Rectal smooth muscle tissue (tissue), 1 donor: ENCODE measurements around the gene SLF2.
"Not testable (repeated sequence)": the region's sequence is repeated elsewhere in the genome, so short reads cannot be mapped to it uniquely, and the experiment has no call there.

Source experiments
- H3K27ac ChIP-seq: one replicate; pipeline ENCODE4 v1.7.0; 2013; ENCODE audit warnings: low read depth, low read length, inconsistent platforms
- H3K27me3 ChIP-seq: one replicate; pipeline ENCODE4 v1.7.0; 2013; ENCODE audit warnings: low read length; ENCODE audit not compliant: control insufficient read depth, insufficient read depth
- H3K36me3 ChIP-seq: one replicate; pipeline ENCODE4 v1.7.0; 2013; ENCODE audit warnings: low read length; ENCODE audit not compliant: control insufficient read depth, insufficient read depth
- H3K4me1 ChIP-seq: one replicate; pipeline ENCODE4 v1.7.0; 2013; ENCODE audit warnings: low read length; ENCODE audit not compliant: control insufficient read depth, insufficient read depth
- H3K4me3 ChIP-seq: one replicate; pipeline ENCODE4 v1.7.0; 2013; ENCODE audit warnings: low read length
- H3K9ac ChIP-seq: one replicate; pipeline ENCODE4 v1.7.0; 2013; ENCODE audit warnings: low read length

The SLF2 gene

GRCh38 chr10:100883312-100883821 lies 29.4 kb upstream of the SLF2 start:
- no peak overlapping the region for H3K9ac ChIP-seq
- no peak overlapping the region for H3K4me3 ChIP-seq
- H3K27ac ChIP-seq: no peak overlapping the region
- no peaks in the 10 kb centered on the region for H3K27me3 ChIP-seq
- no peaks in the 10 kb centered on the region for H3K36me3 ChIP-seq
- H3K4me1 ChIP-seq: peaks cover 3% of the 10 kb centered on the region

GRCh38 chr10:100885611-100886010 lies 27.2 kb upstream of the SLF2 start:
- H3K27me3 ChIP-seq, H3K36me3 ChIP-seq, H3K4me1 ChIP-seq, H3K27ac ChIP-seq, H3K4me3 ChIP-seq, H3K9ac ChIP-seq: not testable (repeated sequence)

DNA sequence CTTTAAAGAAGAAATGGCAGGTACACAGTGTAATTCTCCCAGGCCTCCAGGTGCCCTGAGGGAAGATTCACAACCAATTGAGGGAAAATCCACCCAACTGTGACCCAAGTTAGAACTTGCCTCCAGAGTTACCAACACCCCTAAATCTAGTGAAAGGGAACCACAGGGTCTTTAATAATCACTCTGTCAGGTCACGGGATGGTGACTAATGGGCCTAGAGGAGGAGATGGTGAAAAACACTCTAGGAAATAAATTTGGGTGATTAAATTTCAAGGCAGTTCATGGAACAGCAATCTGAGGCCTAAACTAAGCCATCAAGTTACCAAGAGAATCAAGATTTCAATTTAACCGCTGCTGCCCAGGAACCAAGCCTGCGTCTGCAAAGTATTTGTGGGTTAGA lies 26.7 kb upstream of the SLF2 start:
- no peak overlapping the region for H3K4me3 ChIP-seq
- peaks cover 3% of the 10 kb centered on the region for H3K4me1 ChIP-seq
- peaks cover 2% of the 10 kb centered on the region for H3K27me3 ChIP-seq
- H3K27ac ChIP-seq: no peak overlapping the region
- H3K36me3 ChIP-seq: no peaks in the 10 kb centered on the region
- H3K9ac ChIP-seq: no peak overlapping the region

DNA sequence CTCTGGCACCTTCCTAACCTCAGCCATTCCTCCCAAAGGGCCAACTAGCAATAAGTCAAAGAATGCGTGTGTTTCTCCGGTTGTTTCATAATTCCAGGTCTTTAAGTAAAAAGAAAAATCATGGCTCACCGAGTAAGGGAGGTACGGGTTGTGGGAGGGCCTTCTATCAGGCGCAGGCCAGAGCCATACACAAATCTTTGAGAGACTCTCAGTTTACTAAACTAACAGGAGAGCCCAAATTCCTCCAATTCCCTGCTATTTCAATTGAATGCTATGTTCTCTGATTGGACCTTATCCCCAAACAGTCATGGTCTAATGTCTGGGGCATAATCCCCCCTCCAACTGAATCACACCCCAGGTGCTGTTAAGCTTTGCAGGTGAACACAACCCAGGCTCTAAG lies 26.2 kb upstream of the SLF2 start:
- peaks cover 3% of the 10 kb centered on the region for H3K4me1 ChIP-seq
- H3K36me3 ChIP-seq: no peaks in the 10 kb centered on the region
- H3K4me3 ChIP-seq: no peak overlapping the region
- no peak overlapping the region for H3K9ac ChIP-seq
- no peak overlapping the region for H3K27ac ChIP-seq
- peaks cover 2% of the 10 kb centered on the region for H3K27me3 ChIP-seq

DNA sequence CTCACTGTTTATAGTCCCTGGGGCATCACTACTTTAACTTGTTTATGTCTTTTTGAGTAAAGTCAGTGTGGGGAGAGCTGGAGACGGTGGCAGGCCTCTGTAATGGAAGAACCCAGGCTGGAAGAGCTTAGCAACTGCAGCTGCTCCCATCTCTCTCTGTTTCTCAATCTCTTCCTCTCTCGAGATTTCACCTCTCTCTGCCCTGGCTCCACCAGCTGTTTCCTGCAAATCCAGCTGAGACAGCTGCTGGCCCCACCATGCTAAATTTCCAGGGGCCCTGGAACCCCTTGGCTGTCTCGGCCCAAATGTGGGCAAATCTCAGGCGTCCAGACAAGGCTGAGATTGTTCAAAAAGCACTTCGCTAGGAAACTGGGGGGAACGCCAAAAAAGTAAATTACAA lies 25.8 kb upstream of the SLF2 start:
- no peak overlapping the region for H3K4me3 ChIP-seq
- no peaks in the 10 kb centered on the region for H3K36me3 ChIP-seq
- no peak overlapping the region for H3K27ac ChIP-seq
- peaks cover 3% of the 10 kb centered on the region for H3K4me1 ChIP-seq
- H3K27me3 ChIP-seq: peaks cover 2% of the 10 kb centered on the region
- H3K9ac ChIP-seq: no peak overlapping the region

- Histone ChIP-seq H3K4me1 (peaks cover 3% of the 10 kb centered on the region), H3K36me3 (no peaks in the 10 kb centered on the region), H3K4me3 (no peak overlapping the region), H3K27me3 (peaks cover 4% of the 10 kb centered on the region), H3K27ac (no peak overlapping the region), H3K9ac (no peak overlapping the region)
Observed at GRCh38 chr10:100887761-100888296, 24.9 kb upstream of the SLF2 start.

- H3K36me3 ChIP-seq: no peaks in the 10 kb centered on the region
- no peak overlapping the region for H3K4me3 ChIP-seq
- no peak overlapping the region for H3K9ac ChIP-seq
- peaks cover 3% of the 10 kb centered on the region for H3K4me1 ChIP-seq
- H3K27me3 ChIP-seq: peaks cover 4% of the 10 kb centered on the region
- H3K27ac ChIP-seq: no peak overlapping the region
Observed at GRCh38 chr10:100888957-100889356, 23.8 kb upstream of the SLF2 start.

DNA sequence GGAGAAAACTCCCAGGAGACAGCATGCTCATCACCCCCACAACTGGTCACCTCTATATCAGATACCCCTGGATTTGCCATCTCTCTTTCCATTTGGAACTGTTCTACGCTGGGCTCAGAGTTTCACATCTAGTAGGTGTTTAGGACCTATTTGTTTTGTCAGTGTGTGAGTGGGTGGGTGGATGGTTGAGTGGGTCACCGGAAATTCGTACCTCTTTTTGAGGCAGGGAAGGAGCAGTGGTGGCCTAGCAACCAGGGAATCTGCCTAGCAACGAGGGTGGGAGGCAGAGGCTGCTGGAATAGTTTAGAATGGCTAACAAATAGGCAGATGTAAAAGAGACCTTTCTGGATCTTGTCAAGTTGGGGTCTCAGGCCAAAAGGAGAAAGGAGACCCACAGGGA lies 23.2 kb upstream of the SLF2 start:
- Histone ChIP-seq H3K4me1 (peaks cover 3% of the 10 kb centered on the region), H3K9ac (no peak overlapping the region), H3K36me3 (no peaks in the 10 kb centered on the region), H3K4me3 (no peak overlapping the region), H3K27me3 (peaks cover 4% of the 10 kb centered on the region), H3K27ac (no peak overlapping the region)

DNA sequence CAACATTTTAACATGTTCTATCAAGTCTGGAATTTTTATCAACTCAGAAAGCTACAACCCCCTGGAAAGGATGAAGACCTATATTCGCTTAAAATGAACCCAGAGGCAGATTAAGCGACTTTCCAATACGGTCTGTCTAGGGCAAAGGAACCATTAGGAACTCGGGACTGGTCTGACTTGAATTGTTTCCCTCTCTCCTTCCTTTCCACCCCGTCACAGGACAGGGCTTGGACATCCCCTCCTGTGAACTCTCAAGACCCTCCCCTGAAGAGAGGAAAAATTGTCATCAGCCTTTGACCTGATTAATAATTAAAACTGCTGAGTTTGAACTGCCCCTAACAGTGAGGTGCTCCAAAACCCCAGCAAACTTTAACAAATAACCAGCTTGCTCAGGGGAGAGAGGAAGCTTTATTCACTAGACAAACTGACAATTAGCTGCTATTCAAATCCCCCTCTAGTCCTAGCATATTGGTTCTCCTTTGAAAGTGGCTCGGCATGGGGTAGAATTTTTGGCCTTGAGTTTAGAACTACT lies 22.6 kb upstream of the SLF2 start:
- peaks cover 4% of the 10 kb centered on the region for H3K27me3 ChIP-seq
- peaks cover 3% of the 10 kb centered on the region for H3K4me1 ChIP-seq
- no peak overlapping the region for H3K4me3 ChIP-seq
- H3K36me3 ChIP-seq: no peaks in the 10 kb centered on the region
- H3K27ac ChIP-seq: no peak overlapping the region
- H3K9ac ChIP-seq: no peak overlapping the region

DNA sequence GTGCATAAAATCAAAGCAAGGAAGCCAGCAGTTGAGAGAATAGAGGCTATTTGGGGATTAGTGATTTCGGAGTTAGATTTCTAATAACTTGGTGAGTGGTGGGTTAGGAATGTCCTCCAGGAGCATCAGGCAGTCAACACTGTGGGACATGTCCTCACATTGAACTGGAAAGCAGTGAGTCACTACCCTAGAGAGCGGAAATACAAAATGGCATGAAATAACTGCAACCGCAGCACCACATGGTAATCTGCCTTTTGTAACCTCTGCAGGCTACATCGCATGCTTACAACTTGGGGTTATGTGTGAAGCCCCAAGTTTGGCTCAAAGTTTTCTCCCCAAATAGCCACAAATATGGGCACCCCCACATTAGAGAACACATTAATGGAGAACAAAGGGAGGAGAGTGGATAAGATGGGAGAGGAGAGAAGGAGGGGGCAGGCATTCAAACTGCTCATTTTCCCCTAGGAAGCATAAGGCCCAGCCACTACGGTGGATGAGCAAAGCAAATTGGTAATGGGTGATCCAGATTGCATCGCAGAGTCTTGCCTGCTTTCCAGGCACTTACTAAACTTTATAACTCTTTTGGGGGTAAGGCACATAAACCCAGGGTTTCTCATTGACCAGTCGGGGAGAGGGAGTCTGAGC lies 22.0 kb upstream of the SLF2 start:
- Histone ChIP-seq H3K27me3 (peaks cover 4% of the 10 kb centered on the region), H3K4me3 (no peak overlapping the region), H3K9ac (no peak overlapping the region), H3K4me1 (peaks cover 3% of the 10 kb centered on the region), H3K27ac (no peak overlapping the region), H3K36me3 (no peaks in the 10 kb centered on the region)

- Histone ChIP-seq H3K4me1 (no peaks in the 10 kb centered on the region), H3K27me3 (peaks cover 4% of the 10 kb centered on the region), H3K9ac (no peak overlapping the region), H3K36me3 (no peaks in the 10 kb centered on the region), H3K4me3 (no peak overlapping the region), H3K27ac (no peak overlapping the region)
Observed at GRCh38 chr10:100894033-100894432, 18.7 kb upstream of the SLF2 start.

DNA sequence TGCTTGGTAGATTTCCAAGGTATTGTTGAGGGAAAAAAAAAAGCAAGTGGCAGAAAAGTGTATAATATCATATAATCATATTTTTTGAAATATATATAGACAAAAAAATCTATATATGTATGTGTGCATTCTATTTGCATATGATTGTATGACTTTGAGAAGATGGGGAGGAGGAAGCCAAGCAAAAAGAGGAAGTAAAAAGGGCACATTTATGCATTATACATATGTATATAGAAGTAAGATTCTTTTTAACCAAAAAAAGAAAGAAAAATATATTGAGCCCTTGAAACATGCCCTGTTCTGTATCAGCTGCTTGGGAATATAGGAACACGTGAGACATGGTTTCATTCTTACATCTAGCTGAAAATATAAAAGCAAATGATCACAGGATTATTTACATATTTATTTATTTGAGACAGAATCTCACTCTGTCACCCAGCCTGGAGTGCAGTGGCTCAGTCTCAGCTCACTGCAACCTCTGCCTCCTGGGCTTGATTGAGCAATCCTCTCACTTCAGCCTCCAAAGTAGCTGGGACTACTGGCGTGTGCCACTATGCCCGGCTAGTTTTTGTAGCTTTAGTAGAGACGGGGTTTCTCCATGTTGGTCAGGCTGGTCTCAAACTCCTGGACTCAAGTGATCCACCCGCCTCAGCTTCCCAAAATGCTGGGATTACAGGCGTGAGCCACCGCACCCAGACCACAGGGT lies 18.0 kb upstream of the SLF2 start:
- H3K4me3 ChIP-seq: no peak overlapping the region
- H3K9ac ChIP-seq: no peak overlapping the region
- peaks cover 4% of the 10 kb centered on the region for H3K27me3 ChIP-seq
- H3K27ac ChIP-seq: no peak overlapping the region
- no peaks in the 10 kb centered on the region for H3K36me3 ChIP-seq
- no peaks in the 10 kb centered on the region for H3K4me1 ChIP-seq
